ENCODE measurements around the gene CEP43.

The CEP43 gene

DNA sequence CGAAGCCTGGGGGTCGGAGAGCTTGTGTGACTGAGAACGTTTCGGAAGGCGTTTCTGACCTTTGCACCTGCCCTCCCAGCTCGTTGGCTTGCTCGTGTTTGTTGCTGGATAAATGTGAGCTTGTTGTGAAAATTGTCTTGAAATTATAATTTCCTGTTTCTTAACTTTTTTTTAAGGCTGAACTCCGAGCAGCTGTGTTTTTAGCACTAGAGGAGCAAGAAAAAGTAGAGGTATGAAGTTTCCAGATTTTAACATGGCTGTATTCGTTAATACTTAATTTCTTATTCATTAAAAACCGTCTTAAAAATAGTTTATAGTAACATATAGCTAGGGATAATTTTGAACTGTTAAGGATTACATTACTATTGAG, 672 bp downstream of the CEP43 start:
- no peak for TF ChIP-seq CTCF (IDR thresholded peaks at IDR 0.05)

DNA sequence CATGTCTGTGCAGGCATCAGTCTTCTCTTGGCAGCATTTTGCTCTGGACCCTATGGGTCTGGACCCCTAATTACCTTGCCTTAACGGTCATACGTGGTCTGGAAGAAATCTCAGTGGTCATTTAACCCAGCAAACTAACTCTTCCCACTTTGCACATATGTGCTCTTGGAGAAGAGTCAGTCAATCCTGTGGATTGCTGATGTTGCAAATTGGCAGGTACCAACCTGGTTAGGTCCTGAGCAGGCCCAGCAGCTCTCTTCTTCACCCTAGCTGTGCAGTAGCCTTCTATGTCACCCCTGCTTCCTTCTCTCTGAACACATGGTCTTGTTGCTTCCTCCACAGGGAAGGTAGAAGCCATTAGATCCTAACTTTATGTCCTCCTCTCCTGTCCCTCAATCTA, 1.6 kb downstream of the CEP43 start:
- TF ChIP-seq CTCF (IDR thresholded peaks at IDR 0.05): no peak

DNA sequence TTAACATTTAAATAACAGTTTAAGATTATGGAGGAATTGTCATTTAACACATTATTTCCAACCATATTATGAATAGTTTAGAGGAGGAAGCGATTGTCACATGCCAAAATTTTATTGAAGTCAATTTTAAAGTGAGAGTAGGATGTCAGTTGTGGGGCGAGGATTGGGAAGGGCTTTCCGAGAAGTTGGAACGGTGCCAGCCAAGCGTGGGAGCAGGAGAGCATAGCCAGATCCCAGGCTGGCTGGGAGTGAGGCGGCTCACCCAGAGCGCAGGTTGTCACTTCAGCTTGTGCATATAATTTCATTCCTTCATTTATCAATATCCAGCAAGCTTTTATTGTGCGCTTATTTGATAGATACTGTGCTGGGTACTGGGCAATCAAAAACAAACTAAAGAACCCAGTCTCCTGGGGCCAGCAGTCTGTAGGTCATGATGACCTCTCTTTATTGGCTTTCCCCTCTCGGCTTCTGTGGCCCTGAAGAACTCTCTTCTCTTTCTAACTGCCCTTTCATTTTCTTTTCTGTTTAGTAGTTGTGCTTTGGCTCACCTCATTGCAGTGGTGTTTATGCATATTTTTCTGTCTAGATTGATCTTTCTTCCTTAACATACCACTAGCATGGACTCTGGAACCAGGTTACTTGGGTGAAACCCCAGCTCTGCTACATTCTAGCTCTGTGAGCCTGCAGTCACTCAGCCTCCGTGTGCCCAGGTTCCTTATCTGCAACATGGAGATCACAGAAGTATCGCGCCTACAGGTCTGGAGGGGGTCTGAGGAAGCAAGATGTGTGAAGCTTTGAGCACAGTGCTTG, 6.4 kb downstream of the CEP43 start:
- no peak for TF ChIP-seq CTCF (IDR thresholded peaks at IDR 0.05)

DNA sequence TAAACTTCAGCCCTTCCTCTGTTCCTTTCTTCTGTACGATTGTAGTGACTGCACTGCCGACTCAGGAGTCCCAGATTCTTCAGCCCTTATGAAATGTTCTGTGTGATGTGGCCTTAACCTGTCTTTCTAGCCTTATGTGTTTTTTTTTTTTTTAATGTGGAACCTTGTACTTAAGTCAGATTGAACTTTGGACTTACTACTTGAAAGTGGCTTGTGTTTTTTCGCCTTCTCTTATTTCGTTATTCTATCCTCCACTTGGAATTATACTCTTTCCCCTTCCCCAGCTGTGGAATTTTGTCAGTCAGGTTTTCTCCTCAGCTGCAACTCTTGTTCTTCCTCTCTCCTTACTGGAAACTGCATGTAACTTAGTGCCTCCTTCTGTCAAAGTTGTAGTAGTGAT, 8.8 kb downstream of the CEP43 start:
- TF ChIP-seq CTCF (IDR thresholded peaks at IDR 0.05): no peak

DNA sequence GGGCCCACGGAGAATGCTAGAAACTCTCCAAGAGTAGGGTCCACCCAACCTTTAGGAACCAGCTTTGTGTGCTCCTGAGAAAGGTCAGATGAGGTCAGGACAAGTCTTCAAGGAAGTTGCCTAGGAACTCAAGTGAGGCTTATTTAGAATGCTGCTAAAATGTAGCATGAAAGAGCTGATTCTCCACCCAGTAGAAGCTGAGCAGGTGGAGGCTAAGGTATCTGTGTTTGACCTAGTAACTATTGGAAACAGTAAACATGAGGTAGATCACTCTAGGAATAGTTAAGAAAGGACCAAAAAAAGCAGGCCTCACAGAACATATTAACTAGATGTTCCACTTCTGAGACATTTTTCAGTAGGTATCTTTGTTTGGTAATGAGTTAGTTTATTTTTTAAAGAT, 13.9 kb downstream of the CEP43 start:
- no peak for TF ChIP-seq CTCF (IDR thresholded peaks at IDR 0.05)

DNA sequence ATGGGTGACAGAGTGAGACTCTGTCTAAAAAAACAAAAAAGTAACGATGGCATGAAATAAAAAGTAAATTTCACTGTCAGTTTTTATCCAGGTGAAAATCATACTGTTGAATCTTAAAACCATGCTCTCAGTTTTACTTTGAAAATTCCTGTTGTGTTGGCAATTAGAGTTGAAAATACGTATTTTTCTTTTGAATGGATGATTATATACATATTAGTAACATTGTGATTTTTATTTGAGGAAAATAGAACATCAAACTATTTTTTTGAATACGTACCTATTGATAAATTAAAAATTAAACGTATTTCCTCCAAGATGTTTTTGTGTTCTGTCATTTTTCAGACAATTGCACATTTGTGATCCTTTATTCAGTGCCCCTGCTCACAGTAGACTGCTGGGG, 14.7 kb downstream of the CEP43 start:
- TF ChIP-seq CTCF (IDR thresholded peaks at IDR 0.05): no peak

DNA sequence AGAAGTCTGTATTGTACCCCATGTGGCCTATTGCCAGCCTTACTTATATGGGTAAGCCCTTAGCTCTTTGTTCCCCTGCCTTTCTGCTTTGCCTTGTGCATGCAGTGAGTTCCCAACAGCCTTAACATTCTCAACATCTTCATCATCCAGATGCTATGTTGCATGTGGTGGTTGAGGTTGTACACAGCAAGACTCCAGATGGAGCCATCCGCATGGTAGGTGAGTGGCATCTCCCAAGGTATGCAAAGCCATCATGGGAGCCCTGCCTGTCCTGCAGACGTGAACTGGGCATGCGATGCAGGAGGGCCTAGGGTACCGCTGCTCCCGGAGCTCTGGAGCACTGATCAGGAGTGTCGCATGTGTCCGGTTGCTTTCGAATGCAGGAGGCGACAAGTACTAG, 16.1 kb downstream of the CEP43 start:
- TF ChIP-seq CTCF (IDR thresholded peaks at IDR 0.05): no peak

GRCh38 chr6:167020206-167020605, 21.0 kb downstream of the CEP43 start:
- TF ChIP-seq CTCF (IDR thresholded peaks at IDR 0.05): no peak

All from LNCAP (cell line).